MG63 (cell line): ENCODE measurements around the gene ITPA. TPM values are rescaled to one million over a fixed set of nuclear protein-coding genes. Genes with fewer than 3 reads are reported as not detected.

Source experiments
- DNase-seq: peaks from one replicate; pipeline ENCODE4 v3.0.0-alpha.2; 2020
- H3K27me3 ChIP-seq: fragments of 250-450 bp; sonication (Bioruptor Pico); 2 replicates; pipeline ENCODE4 v1.5.1; 2020; ENCODE audit warnings: mild to moderate bottlenecking, moderate library complexity
- H3K36me3 ChIP-seq: fragments of 250-450 bp; sonication (Bioruptor Pico); 2 replicates; pipeline ENCODE4 v1.5.1; 2020; ENCODE audit warnings: mild to moderate bottlenecking, moderate library complexity
- H3K4me3 ChIP-seq: fragments of 250-450 bp; sonication (Bioruptor Pico); 2 replicates; pipeline ENCODE4 v1.5.1; 2020; ENCODE audit warnings: mild to moderate bottlenecking, moderate library complexity
- H3K9me3 ChIP-seq: fragments of 250-450 bp; sonication (Bioruptor Pico); 2 replicates; pipeline ENCODE4 v1.5.1; 2020; ENCODE audit warnings: mild to moderate bottlenecking, moderate library complexity
- total RNA-seq: library from RNA; depleted of rRNA; stranded (reverse); fragments of >200 nt; shearing (Covaris generic); gene quantifications from 2 replicates; pipeline ENCODE4 v1.2.3, GENCODE V29; 2014; ENCODE audit warnings: low replicate concordance; rRNA removed

ITPA gene
- total RNA-seq = 41.3 and 48.5 TPM in 2 replicates

DNA sequence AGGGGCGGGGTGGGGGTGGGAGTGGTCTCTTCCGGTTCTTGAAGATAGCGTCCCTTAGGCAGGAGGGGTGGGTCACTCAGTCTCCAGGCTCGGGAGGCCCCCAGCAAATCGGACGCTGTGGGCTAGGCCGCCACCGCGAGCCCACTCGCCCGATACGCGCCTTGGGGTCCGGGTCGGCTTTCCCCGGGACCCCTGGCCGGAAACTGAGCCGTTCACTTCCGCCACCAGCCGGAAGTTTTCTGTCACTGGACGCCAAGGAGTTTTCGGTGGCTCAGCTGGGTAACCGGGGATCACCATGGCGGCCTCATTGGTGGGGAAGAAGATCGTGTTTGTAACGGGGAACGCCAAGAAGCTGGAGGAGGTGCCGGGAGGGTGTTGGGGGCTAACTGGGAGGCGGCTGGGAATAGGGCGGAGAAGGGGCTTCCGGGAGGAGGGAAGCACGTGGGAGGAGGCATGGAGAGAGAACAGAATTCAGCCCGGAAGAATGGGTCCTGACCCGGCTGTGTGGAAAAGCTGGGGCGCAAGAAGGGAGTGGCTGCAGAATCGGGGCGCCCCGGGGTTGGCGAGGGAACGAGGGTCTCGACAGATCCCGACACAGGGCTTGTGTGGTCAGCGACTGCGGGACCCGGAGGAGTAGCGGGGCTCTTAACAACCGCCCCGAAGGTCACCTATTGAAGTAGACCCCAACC lies at the start of gene ITPA:
Gene ITPA (plus strand): TSS at position 242 of the 689 bp plus-strand sequence. CDS start 54 bp downstream, at position 296.
- DNase-seq = peak; percentile 39
- Histone ChIP-seq H3K4me3 (peak within 1 kb of the TSS; percentile 84), H3K27me3 (no peaks in the 10 kb centered on the region), H3K9me3 (no peaks in the 10 kb centered on the region), H3K36me3 (no peaks in the 10 kb centered on the region; the same call in 1 of the 2 replicates)

GRCh38 chr20:3160418-3160817 lies 48.9 kb upstream of the ITPA start:
- H3K4me3 ChIP-seq = peak overlapping the region; percentile 84

DNA sequence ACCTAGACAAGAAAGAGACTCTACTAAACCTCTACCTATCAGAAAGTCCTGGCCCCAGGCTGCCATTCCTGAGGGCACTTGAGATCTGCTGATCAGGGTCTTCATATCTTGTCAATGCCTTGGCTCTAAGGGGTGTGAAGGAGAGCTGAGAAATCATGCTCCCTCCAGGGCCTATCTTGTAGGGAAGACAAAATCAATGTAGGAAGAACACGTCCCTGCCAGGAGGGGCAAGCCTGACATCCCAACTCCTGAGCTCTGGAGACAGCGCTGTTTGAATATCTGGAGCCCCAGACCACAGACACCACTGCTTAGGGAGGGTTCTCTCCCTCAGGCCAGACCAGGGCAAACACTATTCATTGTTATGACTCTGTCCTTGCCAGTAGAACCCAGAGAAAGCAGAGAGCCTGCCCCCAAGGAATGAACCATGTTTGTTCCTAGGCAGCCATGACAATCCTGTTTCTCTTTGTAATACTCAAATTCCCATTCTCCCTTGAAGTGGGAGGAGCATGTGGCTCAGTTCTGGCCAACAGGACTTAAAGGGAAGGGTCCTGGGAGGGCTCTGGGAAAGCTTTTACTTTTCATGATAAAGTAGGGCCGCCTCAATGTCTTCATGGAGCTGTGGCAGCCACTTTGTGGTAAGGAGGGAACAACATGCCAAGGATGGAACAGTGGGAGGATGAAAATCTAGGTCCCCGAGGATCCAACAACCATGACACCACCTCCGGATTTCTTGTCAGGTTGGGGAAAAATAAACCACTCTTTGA lies 47.8 kb upstream of the ITPA start:
- H3K9me3 ChIP-seq = no peaks in the 10 kb centered on the region
- no peaks in the 10 kb centered on the region for H3K27me3 ChIP-seq
- no peak overlapping the region for H3K4me3 ChIP-seq
- no peak for DNase-seq
- H3K36me3 ChIP-seq = peaks cover 2% of the 10 kb centered on the region; the same call in 1 of the 2 replicates

More at GRCh38 chr20:3160418-3160817, 48.9 kb upstream of the ITPA start:
- DNase-seq = no peak
- H3K36me3 ChIP-seq = peaks cover 2% of the 10 kb centered on the region; the same call in 1 of the 2 replicates
- no peaks in the 10 kb centered on the region for H3K9me3 ChIP-seq
- H3K27me3 ChIP-seq = no peaks in the 10 kb centered on the region

DNA sequence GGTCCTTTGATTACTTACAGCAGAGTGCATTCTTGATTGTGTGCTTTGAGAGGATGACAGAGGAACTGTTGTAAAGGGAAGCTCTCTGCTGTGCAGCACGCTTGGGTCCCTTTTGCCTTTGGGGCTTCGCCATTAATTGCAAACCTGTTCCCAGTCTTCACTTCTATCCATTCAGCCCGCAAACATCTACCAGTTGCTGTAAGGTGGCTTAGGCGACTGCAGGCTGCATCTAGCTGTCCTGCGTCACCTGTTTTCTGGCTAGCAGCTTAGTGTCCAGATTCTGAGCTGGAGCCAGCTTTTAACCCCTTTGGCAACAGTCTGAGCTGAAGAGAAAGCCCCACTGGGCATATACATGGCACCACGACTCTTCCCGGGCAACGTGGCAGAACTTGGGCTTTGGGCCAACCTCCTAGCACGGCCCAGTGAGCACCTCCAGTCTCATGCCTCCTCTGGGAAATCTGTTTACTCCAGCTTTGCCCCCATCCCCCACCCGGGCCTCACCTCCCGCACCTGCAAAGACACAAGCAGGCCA lies 47.2 kb upstream of the ITPA start:
- H3K9me3 ChIP-seq = no peaks in the 10 kb centered on the region
- H3K4me3 ChIP-seq = no peak overlapping the region
- no peaks in the 10 kb centered on the region for H3K27me3 ChIP-seq
- DNase-seq = no peak
- peaks cover 2% of the 10 kb centered on the region; the same call in 1 of the 2 replicates for H3K36me3 ChIP-seq

DNA sequence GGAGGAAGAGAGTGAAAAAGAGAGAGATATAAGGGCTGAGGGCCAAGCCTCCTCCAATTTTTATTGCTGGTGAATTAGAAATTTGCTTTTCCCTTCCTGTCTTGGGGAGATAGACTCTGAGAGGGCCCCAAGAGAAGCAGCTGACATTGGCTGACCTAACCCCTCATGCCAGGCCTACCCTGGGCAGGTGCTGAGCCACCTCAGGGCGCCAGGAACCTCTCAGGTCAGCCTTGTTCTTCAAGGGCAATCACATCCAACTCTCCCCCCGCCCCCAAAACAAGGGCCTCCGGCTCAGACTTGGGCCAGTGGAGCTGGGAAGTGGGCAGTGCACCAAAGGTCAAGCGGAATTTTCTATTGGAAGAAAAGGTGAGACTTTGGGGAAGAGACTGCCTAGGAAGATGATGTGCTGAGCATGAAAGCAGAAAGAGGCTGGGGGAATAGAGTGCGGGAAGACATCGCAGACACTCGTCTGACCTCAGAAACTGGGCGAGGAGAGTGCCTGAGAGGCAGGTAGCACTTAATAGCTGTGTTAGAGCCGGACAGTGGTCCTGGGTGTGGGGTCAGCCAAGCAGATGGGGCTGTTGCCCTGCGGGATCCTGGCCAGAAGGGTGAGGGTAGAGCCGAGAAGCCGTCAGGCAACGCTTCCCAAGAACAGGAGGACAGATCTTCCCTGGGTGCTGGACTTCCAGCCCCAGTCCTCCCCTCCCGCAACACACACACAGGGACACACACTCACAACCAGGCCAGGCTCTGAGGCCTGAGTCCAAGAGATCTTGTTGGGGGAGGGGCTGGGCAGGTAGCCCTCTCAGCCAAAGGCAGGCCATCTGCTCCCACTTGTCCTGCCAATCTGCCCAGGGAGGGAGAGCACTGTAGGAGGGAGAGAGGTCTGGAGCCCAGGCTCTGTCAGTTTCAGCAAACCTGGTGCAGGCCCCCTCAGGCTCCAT lies 45.9 kb upstream of the ITPA start:
- no peak for DNase-seq
- no peaks in the 10 kb centered on the region for H3K9me3 ChIP-seq
- no peaks in the 10 kb centered on the region for H3K27me3 ChIP-seq
- no peak overlapping the region for H3K4me3 ChIP-seq
- H3K36me3 ChIP-seq = peaks cover 2% of the 10 kb centered on the region; the same call in 1 of the 2 replicates

DNA sequence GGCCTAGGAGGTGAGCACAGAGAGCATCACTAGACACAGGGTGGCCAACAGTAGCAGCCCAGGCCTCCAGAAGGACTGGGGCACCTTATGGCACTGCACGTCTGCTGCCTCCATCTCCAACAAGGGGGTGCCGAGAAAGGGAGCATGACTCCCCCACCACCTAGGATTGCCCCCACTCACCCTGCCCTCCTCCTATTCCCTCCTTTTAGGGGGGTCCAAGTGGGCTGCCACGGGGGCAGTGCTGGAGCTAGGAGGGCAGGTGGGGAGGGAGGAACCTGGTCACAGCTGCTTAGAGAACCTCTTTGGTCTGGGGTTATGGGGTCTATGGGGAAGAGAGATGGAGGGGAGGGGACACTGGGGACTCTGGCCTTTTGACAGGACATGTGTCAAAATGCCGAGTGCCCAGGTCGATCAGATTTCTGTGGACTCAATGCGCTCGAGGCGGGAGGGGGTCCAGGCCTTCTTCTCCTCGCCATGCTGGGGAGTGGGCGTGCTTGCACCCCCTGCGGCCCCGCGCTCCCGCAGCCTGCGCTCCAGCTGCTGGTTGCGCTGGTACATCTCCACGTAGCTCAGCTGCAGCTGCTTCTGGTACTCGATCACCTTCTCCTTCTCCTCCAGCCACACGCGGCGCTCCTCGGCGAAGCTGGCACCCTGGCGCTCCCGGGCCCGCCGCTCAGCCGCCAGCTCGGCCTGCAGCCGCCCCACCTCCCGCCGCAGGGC lies 45.1 kb upstream of the ITPA start:
- DNase-seq = no peak

DNA sequence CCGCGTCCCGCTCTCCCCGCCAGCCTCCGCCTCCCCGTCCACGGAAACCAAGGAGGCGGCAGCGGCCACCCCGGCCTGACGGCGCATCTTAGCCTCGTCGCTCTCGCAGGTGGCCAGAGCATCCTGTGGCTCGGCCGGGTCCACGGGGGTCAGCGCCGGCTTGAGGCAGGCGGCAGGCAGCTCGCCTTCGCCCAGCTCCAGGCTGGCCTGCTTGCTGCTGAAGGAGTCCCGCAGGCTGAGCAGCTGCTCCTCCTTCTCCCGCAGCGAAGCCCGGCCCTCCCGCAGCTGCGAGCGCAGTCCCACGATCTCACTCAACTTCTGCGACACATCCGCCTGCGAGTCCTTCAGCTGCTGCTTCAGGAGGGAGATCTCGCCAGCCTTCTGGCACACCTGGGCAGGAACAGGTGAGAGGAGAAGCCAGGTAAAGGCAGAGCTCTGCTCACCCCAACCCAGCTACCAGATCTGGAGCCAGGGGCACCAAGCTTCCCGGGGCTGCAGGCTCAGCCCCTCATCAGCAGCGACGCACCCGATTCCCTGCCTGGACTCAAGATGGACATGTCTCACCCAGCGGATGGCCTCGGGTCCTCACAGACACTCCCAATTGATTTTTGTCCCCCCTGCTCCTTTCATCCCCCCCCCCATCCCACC lies 44.4 kb upstream of the ITPA start:
- Histone ChIP-seq H3K36me3 (no peaks in the 10 kb centered on the region), H3K27me3 (no peaks in the 10 kb centered on the region), H3K9me3 (no peaks in the 10 kb centered on the region), H3K4me3 (no peak overlapping the region)
- no peak for DNase-seq

More for the DNA sequence above, 45.1 kb upstream of the ITPA start:
- no peaks in the 10 kb centered on the region for H3K9me3 ChIP-seq
- peaks cover 2% of the 10 kb centered on the region; the same call in 1 of the 2 replicates for H3K36me3 ChIP-seq
- no peak overlapping the region for H3K4me3 ChIP-seq
- no peaks in the 10 kb centered on the region for H3K27me3 ChIP-seq

DNA sequence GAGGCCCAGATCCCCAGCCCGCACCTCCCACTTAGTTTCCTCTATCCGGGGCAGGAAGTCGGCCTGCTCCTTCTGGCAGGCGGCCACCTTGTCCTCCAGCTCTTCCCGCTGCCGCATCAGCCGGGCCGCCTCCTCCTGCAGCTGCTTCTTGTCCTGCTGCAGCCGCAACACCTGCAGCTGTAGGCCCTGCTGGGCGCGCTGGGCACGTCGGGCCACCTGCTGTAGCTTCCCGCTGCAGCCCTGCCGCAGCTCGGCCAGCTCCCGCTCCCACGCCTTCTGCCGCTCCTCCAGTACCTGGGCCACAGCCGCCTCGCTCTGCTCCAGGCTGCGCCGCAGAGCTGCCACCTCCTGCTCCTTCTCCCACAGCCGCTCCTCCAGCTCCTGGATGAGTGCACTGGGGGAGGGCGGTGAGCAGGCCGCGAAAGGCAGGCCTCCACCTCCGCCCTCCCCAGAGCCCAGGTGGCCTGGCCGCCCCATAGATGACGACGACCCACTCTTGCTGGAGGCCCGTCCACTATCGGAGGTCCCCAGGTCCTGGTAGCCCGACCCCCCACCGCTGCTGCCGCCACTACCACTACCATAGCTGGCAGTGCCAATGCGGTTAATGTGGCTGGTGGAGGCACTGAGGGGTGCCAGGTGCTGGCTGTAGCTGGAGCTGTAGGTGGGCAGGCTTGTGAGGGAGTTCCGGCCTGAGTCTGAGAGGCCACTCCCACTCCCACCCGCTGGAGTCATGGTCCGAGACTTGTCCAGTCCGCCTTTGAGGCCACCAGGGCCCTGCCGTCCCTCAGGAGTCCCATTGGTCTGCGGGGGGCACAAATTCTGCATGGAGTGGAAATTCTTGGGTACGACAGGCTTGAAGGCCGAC lies 43.6 kb upstream of the ITPA start:
- no peak for DNase-seq
- Histone ChIP-seq H3K36me3 (no peaks in the 10 kb centered on the region), H3K9me3 (no peaks in the 10 kb centered on the region), H3K27me3 (no peaks in the 10 kb centered on the region), H3K4me3 (no peak overlapping the region)

- Histone ChIP-seq H3K4me3 (no peak overlapping the region), H3K9me3 (no peaks in the 10 kb centered on the region), H3K27me3 (no peaks in the 10 kb centered on the region), H3K36me3 (no peaks in the 10 kb centered on the region)
- DNase-seq = no peak
Observed at GRCh38 chr20:3166338-3166912, 42.9 kb upstream of the ITPA start.

- DNase-seq = no peak
- Histone ChIP-seq H3K9me3 (no peaks in the 10 kb centered on the region), H3K36me3 (no peaks in the 10 kb centered on the region), H3K4me3 (no peak overlapping the region), H3K27me3 (no peaks in the 10 kb centered on the region)
Observed at GRCh38 chr20:3166913-3167342, 42.4 kb upstream of the ITPA start.

- H3K27me3 ChIP-seq = peaks cover 5% of the 10 kb centered on the region; the same call in 1 of the 2 replicates
- no peaks in the 10 kb centered on the region for H3K9me3 ChIP-seq
- DNase-seq = no peak
- H3K36me3 ChIP-seq = no peaks in the 10 kb centered on the region
- no peak overlapping the region for H3K4me3 ChIP-seq
Observed at GRCh38 chr20:3167738-3168078, 41.6 kb upstream of the ITPA start.

DNA sequence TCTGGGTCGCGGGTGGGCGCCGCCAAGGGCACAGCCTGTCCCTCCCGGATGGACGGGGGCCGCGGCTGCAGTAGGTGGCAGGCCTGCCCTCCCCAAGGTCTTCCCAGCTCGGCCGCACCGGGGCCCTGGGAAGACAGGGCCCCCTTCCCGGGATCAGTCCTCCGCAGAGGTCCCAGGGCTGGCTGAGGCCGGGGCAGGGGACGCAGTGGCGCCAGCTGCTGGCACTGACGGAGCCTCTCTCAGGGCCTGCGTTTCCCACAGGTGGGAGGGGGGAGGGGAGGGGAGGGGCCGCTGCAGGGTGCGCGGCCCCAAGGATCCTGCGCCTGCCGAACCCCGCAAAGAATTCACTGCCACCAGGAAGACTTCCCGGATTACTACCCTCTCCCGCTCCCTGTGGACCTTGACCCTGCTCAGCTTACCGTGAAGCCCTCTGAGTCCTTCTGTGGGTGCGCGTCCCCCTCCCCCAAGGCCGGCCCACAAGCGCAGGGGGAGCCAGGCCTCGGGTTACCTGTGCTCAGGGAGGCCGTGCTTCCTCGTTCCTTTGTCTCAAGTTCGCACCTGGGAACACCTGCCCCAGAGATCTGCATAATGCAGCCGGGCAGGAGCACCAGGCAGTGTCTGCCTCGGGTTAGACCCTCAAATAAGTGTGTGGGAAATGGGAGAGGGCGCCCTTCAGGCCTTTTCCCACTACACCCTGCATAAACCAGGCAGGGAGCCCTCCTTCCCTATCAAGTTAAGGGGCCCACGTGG lies 41.0 kb upstream of the ITPA start:
- no peak for DNase-seq
- peaks cover 6% of the 10 kb centered on the region; the same call in 1 of the 2 replicates for H3K27me3 ChIP-seq
- no peaks in the 10 kb centered on the region for H3K9me3 ChIP-seq
- no peaks in the 10 kb centered on the region for H3K36me3 ChIP-seq
- H3K4me3 ChIP-seq = no peak overlapping the region

DNA sequence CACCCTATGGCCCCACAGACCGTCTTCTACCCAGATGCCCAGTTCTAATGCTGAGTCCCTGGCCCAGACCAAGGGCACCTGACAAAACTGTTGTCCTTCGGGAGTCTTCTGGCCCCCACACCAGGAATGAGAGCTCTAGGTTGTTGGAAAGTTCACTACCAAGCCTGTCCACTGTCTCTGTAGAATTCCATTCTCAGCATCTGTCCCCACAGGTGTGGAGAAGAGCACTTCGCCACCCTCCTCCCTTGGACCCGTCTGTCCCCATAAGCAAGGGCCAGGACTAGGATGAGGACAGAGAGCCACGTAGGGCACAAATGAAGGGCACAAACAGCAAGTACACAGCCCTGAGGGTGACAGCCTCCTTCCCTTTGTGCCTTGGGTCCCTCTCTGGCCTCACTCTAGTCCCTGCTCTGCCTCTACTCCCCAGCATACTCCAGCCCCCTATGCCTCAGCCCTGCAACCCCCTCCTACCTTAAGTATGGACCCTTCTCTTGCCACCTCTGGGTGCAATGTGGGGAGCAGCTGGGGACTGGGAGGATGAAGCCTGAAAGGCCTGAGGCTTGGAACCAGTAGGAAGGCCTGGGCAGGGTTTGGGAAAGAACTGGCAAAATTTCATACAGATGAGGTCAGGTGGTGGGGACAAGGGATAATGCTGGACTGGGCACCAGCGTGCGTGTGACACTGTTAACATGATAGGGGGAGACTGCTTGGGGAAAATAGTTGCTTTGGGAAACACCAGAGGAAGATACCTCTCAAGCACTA lies 40.3 kb upstream of the ITPA start:
- H3K36me3 ChIP-seq = no peaks in the 10 kb centered on the region
- no peak overlapping the region for H3K4me3 ChIP-seq
- no peak for DNase-seq
- no peaks in the 10 kb centered on the region for H3K9me3 ChIP-seq
- peaks cover 6% of the 10 kb centered on the region; the same call in 1 of the 2 replicates for H3K27me3 ChIP-seq
